MG63 (cell line): ENCODE measurements around the gene TNFRSF25. TPM values are rescaled to one million over a fixed set of nuclear protein-coding genes. Genes with fewer than 3 reads are reported as not detected.

Experiments
- DNase-seq: peaks from one replicate; pipeline ENCODE4 v3.0.0-alpha.2; 2020
- H3K27me3 ChIP-seq: fragments of 250-450 bp; sonication (Bioruptor Pico); 2 replicates; pipeline ENCODE4 v1.5.1; 2020; ENCODE audit warnings: mild to moderate bottlenecking, moderate library complexity
- H3K36me3 ChIP-seq: fragments of 250-450 bp; sonication (Bioruptor Pico); 2 replicates; pipeline ENCODE4 v1.5.1; 2020; ENCODE audit warnings: mild to moderate bottlenecking, moderate library complexity
- H3K4me3 ChIP-seq: fragments of 250-450 bp; sonication (Bioruptor Pico); 2 replicates; pipeline ENCODE4 v1.5.1; 2020; ENCODE audit warnings: mild to moderate bottlenecking, moderate library complexity
- H3K9me3 ChIP-seq: fragments of 250-450 bp; sonication (Bioruptor Pico); 2 replicates; pipeline ENCODE4 v1.5.1; 2020; ENCODE audit warnings: mild to moderate bottlenecking, moderate library complexity
- total RNA-seq: library from RNA; depleted of rRNA; stranded (reverse); fragments of >200 nt; shearing (Covaris generic); gene quantifications from 2 replicates; pipeline ENCODE4 v1.2.3, GENCODE V29; 2014; ENCODE audit warnings: low replicate concordance; rRNA removed

TNFRSF25 gene
- 0.63 TPM in 1 of 2 replicates, not detected in the other for total RNA-seq

- no peaks in the 10 kb centered on the region for H3K36me3 ChIP-seq
These were observed at the start of gene TNFRSF25 for GRCh38 chr1:6466023-6466422. Gene TNFRSF25 (minus strand): TSS chr1:6466173. CDS start chr1:6466107, 66 bp downstream.

DNA sequence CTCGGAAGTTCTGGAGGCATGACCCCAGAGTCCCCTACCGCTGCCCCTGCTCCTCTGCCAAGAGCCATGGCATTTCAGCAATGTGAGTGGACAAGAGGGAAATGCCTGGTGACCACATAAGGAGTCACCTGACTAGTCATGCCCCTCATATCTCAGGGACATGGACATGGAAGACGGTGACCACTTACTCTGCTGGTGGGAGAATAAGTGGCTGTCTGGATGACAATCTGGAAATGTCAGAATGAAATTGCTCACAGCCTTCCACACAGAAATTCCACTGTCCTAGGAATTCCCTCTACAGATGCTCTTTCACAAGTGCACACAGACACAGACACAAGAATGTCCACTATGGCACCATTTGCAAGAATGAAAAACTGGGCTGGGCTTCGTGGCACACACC, 49.8 kb upstream of the TNFRSF25 start:
- H3K36me3 ChIP-seq: no peaks in the 10 kb centered on the region
- DNase-seq: no peak
- no peaks in the 10 kb centered on the region for H3K9me3 ChIP-seq
- H3K4me3 ChIP-seq: no peak overlapping the region
- H3K27me3 ChIP-seq: no peaks in the 10 kb centered on the region

More at GRCh38 chr1:6466023-6466422, at the start of gene TNFRSF25:
- Histone ChIP-seq H3K27me3 (no peaks in the 10 kb centered on the region), H3K4me3 (no peak within 1 kb of the TSS), H3K9me3 (no peaks in the 10 kb centered on the region)
- DNase-seq: no peak

- H3K27me3 ChIP-seq: no peaks in the 10 kb centered on the region
- DNase-seq: peak; percentile 37
- no peaks in the 10 kb centered on the region for H3K9me3 ChIP-seq
- H3K4me3 ChIP-seq: no peak overlapping the region
- H3K36me3 ChIP-seq: no peaks in the 10 kb centered on the region
These were observed 47.4 kb upstream of the TNFRSF25 start for GRCh38 chr1:6513320-6513801.

GRCh38 chr1:6512908-6513280, 46.9 kb upstream of the TNFRSF25 start:
- H3K4me3 ChIP-seq: no peak overlapping the region
- H3K27me3 ChIP-seq: no peaks in the 10 kb centered on the region
- no peak for DNase-seq
- H3K36me3 ChIP-seq: no peaks in the 10 kb centered on the region
- H3K9me3 ChIP-seq: no peaks in the 10 kb centered on the region

DNA sequence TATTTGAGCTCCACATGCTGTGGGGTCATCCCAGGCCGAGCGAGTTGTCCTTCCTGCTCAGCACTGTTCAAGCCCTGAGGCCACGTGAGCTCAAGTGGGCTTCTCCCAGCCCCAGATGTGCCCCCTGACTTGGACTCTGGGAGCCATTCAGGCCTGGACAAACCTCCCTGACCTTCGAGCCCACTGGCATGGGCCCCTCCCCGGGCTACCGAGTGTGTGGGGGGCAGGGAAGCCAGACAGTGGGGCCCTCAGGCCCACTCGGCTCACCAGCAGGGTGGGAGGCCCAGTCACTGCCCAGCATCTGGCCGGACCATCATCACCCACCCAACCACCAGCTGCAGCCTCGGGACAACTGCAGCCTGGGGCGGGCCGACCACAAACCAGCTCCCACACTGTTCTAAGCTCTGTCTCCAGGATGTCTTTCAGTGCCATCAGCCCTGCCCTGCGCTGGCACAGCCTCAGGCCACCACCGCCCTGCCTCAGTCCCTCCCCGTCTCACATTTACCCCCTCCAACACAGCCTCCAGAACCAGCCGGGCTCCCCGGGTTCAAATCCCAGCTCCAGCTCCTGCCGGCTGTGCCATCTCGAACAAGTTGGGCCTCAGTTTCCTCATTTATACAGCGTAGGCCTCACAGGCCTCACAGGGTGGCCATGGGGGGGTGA, 46.4 kb upstream of the TNFRSF25 start:
- no peak for DNase-seq
- Histone ChIP-seq H3K36me3 (no peaks in the 10 kb centered on the region), H3K9me3 (no peaks in the 10 kb centered on the region), H3K27me3 (no peaks in the 10 kb centered on the region), H3K4me3 (no peak overlapping the region)

GRCh38 chr1:6511561-6512244, 45.7 kb upstream of the TNFRSF25 start:
- H3K36me3 ChIP-seq: no peaks in the 10 kb centered on the region
- no peak for DNase-seq
- no peaks in the 10 kb centered on the region for H3K9me3 ChIP-seq
- H3K27me3 ChIP-seq: no peaks in the 10 kb centered on the region
- H3K4me3 ChIP-seq: no peak overlapping the region

DNA sequence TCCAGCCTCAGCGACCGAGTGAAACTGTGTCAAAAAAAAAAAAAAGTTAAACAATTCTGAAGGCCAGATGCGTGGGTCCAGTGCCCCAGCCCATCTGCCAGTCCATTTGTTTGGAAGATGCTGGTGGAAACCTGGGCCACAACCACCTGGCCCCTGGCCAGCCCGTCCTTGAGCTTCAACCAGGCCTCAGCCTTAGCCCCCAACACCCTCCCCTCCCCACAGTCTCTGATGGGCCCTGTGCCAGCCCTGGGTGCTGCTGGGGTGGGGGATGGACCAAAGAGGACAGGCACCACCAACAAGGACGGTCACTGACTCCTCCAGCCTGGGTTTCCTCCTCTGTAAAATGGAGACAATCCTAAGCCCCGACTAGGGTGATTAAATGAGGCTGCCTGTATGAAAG, 45.1 kb upstream of the TNFRSF25 start:
- DNase-seq: no peak
- H3K4me3 ChIP-seq: no peak overlapping the region

GRCh38 chr1:6510493-6510892, 44.5 kb upstream of the TNFRSF25 start:
- DNase-seq: no peak
- no peaks in the 10 kb centered on the region for H3K9me3 ChIP-seq
- H3K36me3 ChIP-seq: no peaks in the 10 kb centered on the region
- no peak overlapping the region for H3K4me3 ChIP-seq
- no peaks in the 10 kb centered on the region for H3K27me3 ChIP-seq

More for the DNA sequence above, 45.1 kb upstream of the TNFRSF25 start:
- Histone ChIP-seq H3K27me3 (no peaks in the 10 kb centered on the region), H3K36me3 (no peaks in the 10 kb centered on the region), H3K9me3 (no peaks in the 10 kb centered on the region)

- H3K36me3 ChIP-seq: no peaks in the 10 kb centered on the region
- H3K4me3 ChIP-seq: no peak overlapping the region
- H3K27me3 ChIP-seq: no peaks in the 10 kb centered on the region
- H3K9me3 ChIP-seq: no peaks in the 10 kb centered on the region
- DNase-seq: no peak
These were observed 43.9 kb upstream of the TNFRSF25 start for GRCh38 chr1:6509919-6510291.

DNA sequence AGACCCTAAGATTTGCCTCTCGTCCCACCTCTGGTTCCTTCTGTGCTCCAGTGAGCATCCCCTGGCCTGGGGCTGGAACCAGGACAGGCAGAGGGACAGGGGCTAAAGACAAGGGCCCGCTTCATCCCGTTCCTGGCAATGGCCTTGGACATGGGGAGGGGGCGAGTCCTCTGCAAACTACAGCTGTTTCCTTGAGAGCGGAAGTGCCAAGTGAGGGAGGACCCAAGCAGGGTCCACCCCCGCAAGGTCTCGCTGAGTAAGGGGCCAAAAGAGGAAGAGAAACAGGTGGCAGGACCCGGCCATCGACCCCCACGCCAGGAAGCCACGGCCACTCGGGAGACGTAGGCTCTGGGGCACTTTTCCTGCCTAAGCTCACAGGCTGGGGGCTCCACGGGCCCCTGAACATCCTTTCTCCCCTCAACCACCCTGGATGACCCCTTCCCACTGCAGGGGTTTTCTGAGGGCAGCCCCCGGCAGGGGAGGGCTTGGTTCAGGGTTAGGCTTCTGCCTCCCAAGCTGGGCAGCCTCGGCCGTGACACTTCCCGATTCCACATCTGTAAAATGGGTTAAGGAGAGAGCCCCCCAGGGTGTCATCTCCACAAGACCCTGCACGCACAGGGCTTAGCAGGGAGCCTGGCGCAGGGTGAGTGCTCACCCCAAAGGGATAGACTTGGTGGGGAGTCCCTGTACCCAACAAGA, 43.4 kb upstream of the TNFRSF25 start:
- Histone ChIP-seq H3K27me3 (no peaks in the 10 kb centered on the region), H3K36me3 (no peaks in the 10 kb centered on the region), H3K9me3 (no peaks in the 10 kb centered on the region), H3K4me3 (no peak overlapping the region)
- DNase-seq: no peak

DNA sequence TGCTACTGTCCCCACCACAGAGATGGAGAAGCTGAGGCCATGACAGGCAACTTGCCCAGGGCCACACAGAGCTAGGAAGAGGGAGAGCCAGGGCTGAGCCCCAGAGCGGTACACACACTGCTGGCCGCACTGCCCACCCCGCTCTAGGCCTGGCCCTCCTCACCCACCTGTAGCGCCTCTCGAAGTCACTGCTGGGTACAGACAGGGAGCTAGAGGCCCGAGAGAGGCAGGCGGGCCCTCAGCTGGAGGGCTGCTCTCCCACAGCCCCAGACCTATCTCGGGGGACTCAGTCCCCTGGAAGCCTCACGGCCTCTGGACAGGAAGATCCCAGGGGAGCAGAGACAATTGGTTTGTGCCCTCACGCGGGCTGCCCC, 42.8 kb upstream of the TNFRSF25 start:
- DNase-seq: no peak
- no peaks in the 10 kb centered on the region for H3K36me3 ChIP-seq

DNA sequence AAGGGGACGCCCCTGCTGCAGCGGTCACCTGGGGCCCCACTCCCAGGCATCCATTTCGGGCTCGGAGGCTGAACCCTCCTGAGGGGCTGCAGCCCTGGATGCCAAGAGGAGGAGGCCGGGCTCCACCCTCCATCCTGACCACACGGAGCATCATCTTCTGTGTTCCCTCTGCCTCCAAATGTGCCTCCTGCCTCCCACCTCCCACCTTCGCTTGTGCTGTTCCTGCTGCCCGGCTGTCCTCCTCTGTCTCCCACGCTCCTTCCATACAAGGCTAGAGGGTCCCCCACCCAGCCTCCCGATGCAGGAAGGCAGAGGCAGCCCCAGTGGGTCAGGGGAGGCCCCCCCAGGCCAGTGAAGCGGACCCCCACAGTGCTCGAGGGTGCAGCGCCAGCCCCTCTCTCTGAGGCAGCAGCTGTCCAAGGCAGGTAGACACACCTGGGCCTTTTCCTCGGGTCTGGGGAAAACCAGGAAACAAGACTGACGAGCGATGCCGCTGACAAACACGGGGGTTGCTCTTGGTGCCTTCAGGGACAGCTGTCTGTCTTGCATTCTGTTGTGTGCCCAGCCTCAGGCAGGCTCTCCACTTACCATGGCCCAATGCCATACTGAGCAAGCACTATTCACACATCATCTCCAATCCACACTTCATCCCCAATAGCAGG, 42.3 kb upstream of the TNFRSF25 start:
- DNase-seq: no peak
- no peaks in the 10 kb centered on the region for H3K36me3 ChIP-seq
- H3K4me3 ChIP-seq: no peak overlapping the region
- no peaks in the 10 kb centered on the region for H3K9me3 ChIP-seq
- H3K27me3 ChIP-seq: no peaks in the 10 kb centered on the region

More for the DNA sequence above, 42.8 kb upstream of the TNFRSF25 start:
- Histone ChIP-seq H3K4me3 (no peak overlapping the region), H3K27me3 (no peaks in the 10 kb centered on the region), H3K9me3 (no peaks in the 10 kb centered on the region)

GRCh38 chr1:6507461-6507911, 41.5 kb upstream of the TNFRSF25 start:
- no peaks in the 10 kb centered on the region for H3K27me3 ChIP-seq
- DNase-seq: peak; percentile 38
- no peaks in the 10 kb centered on the region for H3K36me3 ChIP-seq
- H3K4me3 ChIP-seq: no peak overlapping the region
- no peaks in the 10 kb centered on the region for H3K9me3 ChIP-seq

GRCh38 chr1:6507037-6507428, 41.1 kb upstream of the TNFRSF25 start:
- H3K27me3 ChIP-seq: no peaks in the 10 kb centered on the region
- no peaks in the 10 kb centered on the region for H3K36me3 ChIP-seq
- no peak for DNase-seq
- no peak overlapping the region for H3K4me3 ChIP-seq
- no peaks in the 10 kb centered on the region for H3K9me3 ChIP-seq

GRCh38 chr1:6506210-6507036, 40.5 kb upstream of the TNFRSF25 start:
- Histone ChIP-seq H3K36me3 (no peaks in the 10 kb centered on the region), H3K27me3 (no peaks in the 10 kb centered on the region), H3K4me3 (no peak overlapping the region), H3K9me3 (no peaks in the 10 kb centered on the region)
- DNase-seq: no peak
